IMR-90 (cell line): ENCODE results near the gene COMMD1. TPM values are rescaled to one million over a fixed set of nuclear protein-coding genes. Genes with fewer than 3 reads are reported as not detected.

Experiments
- ATAC-seq: fragments of 200-7000 bp; cut with Tn5 transposase; 2 replicates; pipeline ENCODE4 v1.9.1; 2020; ENCODE audit warnings: low read depth, mild to moderate bottlenecking, moderate library complexity
- BruUV-seq: library from RNA; stranded (reverse); fragments of 400-500 nt; replicated peaks from 2 replicates; lab custom pipeline; 2021; lab: Mats Ljungman, UMichigan
- CTCF ChIA-PET: fragments of 300-600 bp; formaldehyde crosslinking; extraction: SDS; loops from one replicate; lab custom pipeline; 2021; ENCODE audit warnings: antibody characterized with exemption; lab: Yijun Ruan, JAX
- POLR2A ChIA-PET: fragments of 300-600 bp; sonication (Branson Sonifier 250); formaldehyde crosslinking; loops from one replicate; lab custom pipeline; 2022; ENCODE audit warnings: antibody characterized with exemption; ENCODE audit not compliant: unreplicated experiment; lab: Charles Lee
- DNase-seq: peaks from one replicate; pipeline ENCODE4 v3.0.0; 2013
- H2AFZ ChIP-seq: replicated peaks from 2 replicates; pipeline ENCODE3; 2013; ENCODE audit warnings: low read length, mild to moderate bottlenecking; ENCODE audit not compliant: poor library complexity
- H2AK5ac ChIP-seq: 2 replicates; pipeline ENCODE4 v1.6.1; 2013; ENCODE audit warnings: low read depth, low read length, inconsistent platforms
- H2AK9ac ChIP-seq: replicated peaks from 2 replicates; pipeline ENCODE3; 2013; ENCODE audit warnings: mild to moderate bottlenecking, low read depth, low read length, moderate library complexity; ENCODE audit not compliant: poor library complexity
- H2BK120ac ChIP-seq: 2 replicates; pipeline ENCODE4 v1.6.1; 2013; ENCODE audit warnings: low read depth, low read length, inconsistent platforms
- H2BK15ac ChIP-seq: 3 replicates; pipeline ENCODE4 v1.6.1; 2013; ENCODE audit warnings: low read depth, low read length, inconsistent platforms
- H2BK20ac ChIP-seq: 2 replicates; pipeline ENCODE4 v1.6.1; 2013; ENCODE audit warnings: low read depth, mild to moderate bottlenecking, inconsistent platforms, low read length, moderate library complexity
- H2BK5ac ChIP-seq: 2 replicates; pipeline ENCODE4 v1.6.1; 2013; ENCODE audit warnings: mild to moderate bottlenecking, low read depth, low read length, inconsistent platforms; ENCODE audit not compliant: poor library complexity, severe bottlenecking
- H3K14ac ChIP-seq: replicated peaks from 2 replicates; pipeline ENCODE4 v1.6.1; 2013; ENCODE audit warnings: low read depth, low read length, inconsistent platforms
- H3K18ac ChIP-seq: 2 replicates; pipeline ENCODE4 v1.6.1; 2013; ENCODE audit warnings: low read depth, low read length, control low read depth
- H3K23ac ChIP-seq: 2 replicates; pipeline ENCODE4 v1.6.1; 2013; ENCODE audit warnings: low read depth, low read length, inconsistent platforms
- H3K27ac ChIP-seq: 2 replicates; pipeline ENCODE4 v1.5.1; 2013; ENCODE audit warnings: mild to moderate bottlenecking, control low read depth, low read length; ENCODE audit not compliant: insufficient read depth
- H3K27me3 ChIP-seq: 2 replicates; pipeline ENCODE4 v1.6.1; 2013; ENCODE audit warnings: low read length; ENCODE audit not compliant: control insufficient read depth, insufficient read depth
- H3K36me3 ChIP-seq: 2 replicates; pipeline ENCODE4 v1.6.1; 2013; ENCODE audit warnings: low read length, mixed read lengths; ENCODE audit not compliant: control insufficient read depth, insufficient read depth
- H3K4ac ChIP-seq: 2 replicates; pipeline ENCODE4 v1.6.1; 2013; ENCODE audit warnings: low read depth, low read length, inconsistent platforms
- H3K4me1 ChIP-seq: 2 replicates; pipeline ENCODE4 v1.6.1; 2013; ENCODE audit warnings: low read length, mixed read lengths; ENCODE audit not compliant: control insufficient read depth, insufficient read depth
- H3K4me2 ChIP-seq: 2 replicates; pipeline ENCODE4 v1.6.1; 2013; ENCODE audit warnings: low read depth, mild to moderate bottlenecking, control low read depth, low read length, moderate library complexity
- H3K4me3 ChIP-seq: 2 replicates; pipeline ENCODE4 v1.5.1; 2013; ENCODE audit warnings: low read depth, mild to moderate bottlenecking, control low read depth, low read length, moderate library complexity; ENCODE audit not compliant: insufficient read depth
- H3K56ac ChIP-seq: 2 replicates; pipeline ENCODE4 v1.6.1; 2013; ENCODE audit warnings: low read length, inconsistent platforms; ENCODE audit not compliant: insufficient read depth; ENCODE audit errors: extremely low read depth
- H3K79me1 ChIP-seq, 2 experiments: 2 replicates each; pipeline ENCODE4 v1.6.1; 2013; ENCODE audit warnings: low read length in 2 of 2, inconsistent platforms in 1 of 2, low read depth in 1 of 2
- H3K9ac ChIP-seq: 2 replicates; pipeline ENCODE4 v1.6.1; 2013; ENCODE audit warnings: low read depth, low read length, control low read depth
- H3K9me1 ChIP-seq: 2 replicates; pipeline ENCODE4 v1.6.1; 2013; ENCODE audit warnings: low read length, inconsistent platforms; ENCODE audit not compliant: insufficient read depth
- H3K9me3 ChIP-seq: 2 replicates; pipeline ENCODE4 v1.6.1; 2013; ENCODE audit warnings: low read length; ENCODE audit not compliant: control insufficient read depth, insufficient read depth
- H4K20me1 ChIP-seq: 2 replicates; pipeline ENCODE4 v1.6.1; 2013; ENCODE audit warnings: low read length, inconsistent platforms; ENCODE audit not compliant: insufficient read depth
- H4K5ac ChIP-seq: 2 replicates; pipeline ENCODE4 v1.6.1; 2013; ENCODE audit warnings: mild to moderate bottlenecking, low read depth, low read length, control low read depth
- H4K8ac ChIP-seq, 2 experiments: 2 replicates each; pipeline ENCODE4 v1.6.1; 2013; ENCODE audit warnings: low read depth in 2 of 2, low read length in 2 of 2, control low read depth in 1 of 2, inconsistent platforms in 1 of 2
- H4K91ac ChIP-seq: 2 replicates; pipeline ENCODE4 v1.6.1; 2013; ENCODE audit warnings: low read depth, low read length, inconsistent platforms; ENCODE audit not compliant: insufficient read depth
- BHLHE40 ChIP-seq: fragments of 150-350 bp; IDR thresholded peaks from 2 replicates; pipeline ENCODE4 v1.6.1; 2016; ENCODE audit warnings: mild to moderate bottlenecking, low read depth, low read length
- CEBPB ChIP-seq: IDR thresholded peaks from 2 replicates; pipeline ENCODE4 v1.6.1; 2012; ENCODE audit warnings: low read depth, low read length, improper control_type of control experiment
- CHD1 ChIP-seq: IDR thresholded peaks from 2 replicates; pipeline ENCODE4 v1.6.1; 2012; ENCODE audit warnings: low read depth, low read length, improper control_type of control experiment
- CTCF ChIP-seq: conservative IDR thresholded peaks from 2 replicates; pipeline ENCODE4 v1.5.1; 2012; ENCODE audit warnings: mild to moderate bottlenecking, low read depth, low read length, improper control_type of control experiment
- ELK1 ChIP-seq: fragments of 150-350 bp; IDR thresholded peaks from 2 replicates; pipeline ENCODE4 v1.6.1; 2016; ENCODE audit warnings: low read depth, mild to moderate bottlenecking, low read length, moderate library complexity, borderline replicate concordance
- FOS ChIP-seq: fragments of 150-350 bp; IDR thresholded peaks from 2 replicates; pipeline ENCODE4 v1.6.1; 2016; ENCODE audit warnings: low read depth, low read length
- MAFK ChIP-seq: IDR thresholded peaks from 2 replicates; pipeline ENCODE4 v1.6.1; 2012; ENCODE audit warnings: low read depth, low read length, improper control_type of control experiment
- MAZ ChIP-seq: IDR thresholded peaks from 2 replicates; pipeline ENCODE4 v1.6.1; 2012; ENCODE audit warnings: low read depth, mild to moderate bottlenecking, low read length, improper control_type of control experiment, moderate library complexity, borderline replicate concordance
- MXI1 ChIP-seq: IDR thresholded peaks from 2 replicates; pipeline ENCODE4 v1.6.1; 2012; ENCODE audit warnings: low read depth, mild to moderate bottlenecking, low read length, moderate library complexity, borderline replicate concordance
- NFE2L2 ChIP-seq: fragments of 150-350 bp; IDR thresholded peaks from 2 replicates; pipeline ENCODE4 v1.6.1; 2016; ENCODE audit warnings: low read depth, mild to moderate bottlenecking, low read length
- POLR2A ChIP-seq: IDR thresholded peaks from 2 replicates; pipeline ENCODE4 v1.6.1; 2012; ENCODE audit warnings: mild to moderate bottlenecking, low read depth, low read length
- RAD21 ChIP-seq: IDR thresholded peaks from 2 replicates; pipeline ENCODE4 v1.6.1; 2012; ENCODE audit warnings: low read length, improper control_type of control experiment
- RFX5 ChIP-seq: IDR thresholded peaks from 2 replicates; pipeline ENCODE4 v1.8.0; 2012; ENCODE audit warnings: low read depth, mild to moderate bottlenecking, low read length, moderate library complexity
- SMC3 ChIP-seq: fragments of 150-350 bp; IDR thresholded peaks from 2 replicates; pipeline ENCODE4 v1.6.1; 2016; ENCODE audit warnings: low read depth, mild to moderate bottlenecking, antibody characterized with exemption, low read length, moderate library complexity
- USF2 ChIP-seq: fragments of 150-350 bp; IDR thresholded peaks from 2 replicates; pipeline ENCODE4 v1.6.1; 2017; ENCODE audit warnings: mild to moderate bottlenecking, antibody characterized with exemption, low read length, low read depth
- WGBS, 2 experiments: methylation state at CpG; one replicate each; pipeline versions ENCODE4 v1.1.5 to v1.1.7; 2013; ENCODE audit warnings: missing lambda C conversion rate in 2 of 2; ENCODE audit not compliant: insufficient read length in 1 of 2; ENCODE audit errors: extremely low coverage in 2 of 2; 5-methylcytosine and 5-hydroxymethylcytosine counted together
- dilution Hi-C: fragments of 300-500 bp; cut with HindIII; formaldehyde crosslinking; loops from one replicate; pipeline ENCODE4 v1.14.3; 2018; ENCODE audit warnings: low sequenced_read_pairs; ENCODE audit not compliant: unreplicated experiment
- in situ Hi-C: fragments of 300-500 bp; cut with MboI; formaldehyde crosslinking; loops from 3 replicates; pipeline ENCODE4 v1.14.3; 2019; ENCODE audit warnings: low sequenced_read_pairs, inconsistent platforms, mixed read lengths
- intact Hi-C: fragments of 100-400 bp; cut with micrococcal nuclease; formaldehyde crosslinking; loops from 2 replicates; pipeline ENCODE4 v1.10.0; 2022
- polyA plus RNA-seq, 3 experiments: library from polyadenylated mRNA; depleted of rRNA; stranded (reverse); fragments of >200 nt; gene quantifications; 2 replicates each; pipeline ENCODE4 v1.2.3, GENCODE V29; 2012; ENCODE audit warnings: low replicate concordance in 1 of 3
- total RNA-seq: library from RNA; depleted of rRNA; stranded (reverse); fragments of >200 nt; gene quantifications from 2 replicates; pipeline ENCODE4 v1.2.3, GENCODE V29; 2012

Gene COMMD1
- total and polyA plus RNA-seq, 2 of the 4 experiments (the other 2 are of a cell fraction), result 42.8 to 60.4 TPM

GRCh38 chr2:61948661-61949457 lies 43.4 kb downstream of the COMMD1 start:
- Histone ChIP-seq H3K14ac (no peak overlapping the region), H4K5ac (no peak overlapping the region), H2AK9ac (no peak overlapping the region), H3K23ac (no peak overlapping the region), H2AK5ac (no peak overlapping the region), H3K4me1 (peaks cover 10% of the 10 kb centered on the region), H4K8ac (no peak overlapping the region), H2BK20ac (peak overlapping the region; percentile 18; the same call in 1 of the 2 replicates), H3K79me1 (peaks cover 5 to 15% of the 10 kb centered on the region in 2 experiments; a peak in 3 of 4 replicates), H3K36me3 (no peaks in the 10 kb centered on the region), H3K9me1 (no peaks in the 10 kb centered on the region; the same call in 1 of the 2 replicates), H3K4me3 (no peak overlapping the region), H2BK15ac (no peak overlapping the region), H3K27me3 (no peaks in the 10 kb centered on the region), H2BK120ac (0 out of 2 replicates have a peak overlapping the region, but pooled peaks have one; percentile 16), H3K18ac (peak overlapping the region; percentile 20; the same call in 1 of the 2 replicates), H2BK5ac (no peak overlapping the region), H3K9me3 (peaks cover 3% of the 10 kb centered on the region; the same call in 1 of the 2 replicates), H2AFZ (no peak overlapping the region), H3K4me2 (no peak overlapping the region), H4K91ac (no peak overlapping the region), H3K56ac (no peak overlapping the region), H3K27ac (no peak overlapping the region), H4K20me1 (no peaks in the 10 kb centered on the region), H3K4ac (no peak overlapping the region), H3K9ac (no peak overlapping the region)
- intact Hi-C loops (no loop called here), dilution Hi-C loops (no loop called here), in situ Hi-C loops (no loop called here)
- DNase-seq, result no peak
- POLR2A ChIA-PET, result no interaction called here
- CTCF ChIA-PET, result interaction anchor here (0.6 to 1.5 kb wide), 2 partner anchors 20 to 153 kb away, joined by 4 to 5 read pairs; no protein-coding TSS in a partner anchor
- WGBS, 2 experiments, result no CpG with 5 or more reads among the region's 5 CpGs
- BruUV-seq, result no TSS peak
- no peak for ATAC-seq
- TF ChIP-seq CTCF, result no peak
- no peak for TF ChIP-seq MXI1
- no peak for TF ChIP-seq USF2
- TF ChIP-seq MAZ, result no peak
- no peak for TF ChIP-seq BHLHE40
- no peak for TF ChIP-seq MAFK
- TF ChIP-seq CHD1, result no peak
- no peak for TF ChIP-seq FOS
- no peak for TF ChIP-seq RFX5
- TF ChIP-seq SMC3, result no peak
- no peak for TF ChIP-seq ELK1
- TF ChIP-seq POLR2A, result no peak
- TF ChIP-seq CEBPB, result no peak
- no peak for TF ChIP-seq NFE2L2
- no peak for TF ChIP-seq RAD21
